ENCODE results near the gene LINGO1.

Gene LINGO1

DNA sequence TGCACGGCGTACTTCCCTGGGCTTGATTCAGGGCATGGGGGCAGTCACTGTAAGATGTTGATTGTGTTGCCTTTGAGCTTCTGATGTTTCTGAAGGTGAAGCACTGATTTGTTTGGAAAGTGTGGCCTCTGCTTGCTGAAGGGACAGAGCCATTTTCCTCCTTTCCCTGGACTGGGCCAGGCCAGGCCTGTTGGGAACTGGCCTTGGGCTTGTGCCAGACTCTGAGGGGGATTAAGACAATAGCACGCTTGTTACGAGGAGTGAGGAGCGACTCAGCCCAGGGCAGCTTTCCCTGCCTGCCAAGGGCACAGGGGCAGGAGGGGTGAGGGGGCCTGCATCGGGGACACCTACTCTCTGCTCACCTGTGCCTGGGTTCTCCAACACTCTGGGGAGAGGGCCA, 42.9 kb downstream of the LINGO1 start:
- DNase-seq, result peak; percentile 83 to 87

DNA sequence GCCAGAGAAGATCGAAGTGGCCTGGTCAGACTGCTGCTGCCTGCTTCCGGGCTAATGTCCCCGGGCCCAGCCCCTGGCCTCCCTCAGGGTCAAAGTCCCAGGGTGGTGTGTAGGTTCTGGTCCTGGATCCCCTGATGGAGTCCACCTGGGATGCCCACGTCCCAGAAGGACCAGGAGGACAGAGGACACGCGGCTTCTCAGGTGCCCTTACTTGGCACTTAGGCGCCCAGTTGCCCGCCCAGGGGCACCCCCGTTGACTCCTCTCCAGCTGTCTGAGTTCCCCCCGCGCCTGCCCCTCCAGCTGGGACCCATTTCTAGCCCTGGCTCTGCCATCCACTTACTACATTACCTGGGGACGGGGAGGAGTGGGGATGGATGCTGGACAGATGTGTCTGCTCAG, 44.6 kb downstream of the LINGO1 start:
- no peak for DNase-seq

DNA sequence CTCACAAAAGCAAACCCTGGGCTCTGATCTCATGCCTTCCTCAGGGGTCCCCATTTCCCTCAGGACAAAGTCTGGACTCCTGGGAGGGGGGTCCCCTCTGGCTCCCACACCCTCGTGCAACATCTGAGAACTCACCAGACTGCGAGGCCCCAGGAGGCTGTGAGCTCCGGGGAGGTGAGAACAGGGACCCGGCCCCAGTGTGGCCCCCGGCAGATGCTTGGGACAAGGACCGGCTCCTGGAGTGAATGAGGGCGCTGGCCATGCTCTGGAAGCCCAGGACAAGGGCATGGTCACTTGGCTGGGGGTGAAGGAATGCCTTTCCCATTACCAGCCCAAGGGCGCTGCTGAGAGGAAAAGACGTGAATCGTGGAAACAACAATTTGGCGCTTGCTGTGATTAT, 48.0 kb downstream of the LINGO1 start:
- DNase-seq, result no peak

DNA sequence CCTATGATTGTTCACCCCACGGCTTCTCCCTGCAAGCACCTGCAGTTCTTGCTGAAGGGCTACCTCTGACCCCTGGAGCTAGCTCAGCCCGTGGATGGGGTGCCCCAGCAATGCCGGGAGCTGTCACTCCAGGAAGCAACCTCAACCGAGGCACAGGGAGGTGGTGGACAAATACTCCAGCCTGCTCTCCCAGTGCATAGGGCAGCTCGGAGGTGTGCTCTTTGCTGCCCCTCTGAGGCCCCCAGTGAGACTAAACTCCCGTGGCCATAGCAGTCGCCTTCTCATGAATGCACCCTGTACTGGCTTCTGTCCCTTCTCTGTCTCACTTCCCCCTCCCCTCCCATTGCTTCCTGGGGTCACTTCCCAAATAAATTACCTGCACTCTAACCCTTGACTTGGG, 48.5 kb downstream of the LINGO1 start:
- DNase-seq, result peak in 1 of 2 experiments; percentile 53

DNA sequence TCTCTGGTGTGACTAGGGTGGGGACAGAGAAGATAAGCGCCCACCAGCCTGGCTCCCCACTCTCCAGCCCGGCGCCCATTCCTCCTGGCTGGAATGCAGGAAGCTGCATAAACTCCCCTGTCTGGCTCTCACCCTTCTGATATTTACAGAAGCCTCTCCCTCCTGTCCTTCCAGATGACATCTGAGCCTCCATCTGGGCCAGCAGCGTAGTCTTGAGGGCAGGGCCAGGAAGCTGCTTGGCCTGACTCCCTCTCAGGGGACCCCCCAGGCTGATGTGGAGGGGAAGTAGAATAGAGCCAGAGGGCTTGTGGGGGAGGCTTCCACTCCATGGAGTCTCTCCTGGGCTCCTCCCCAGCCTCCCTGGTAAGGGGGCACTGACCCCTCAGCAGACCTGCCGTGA, 49.9 kb downstream of the LINGO1 start:
- DNase-seq, result peak; percentile 52 to 82

DNA sequence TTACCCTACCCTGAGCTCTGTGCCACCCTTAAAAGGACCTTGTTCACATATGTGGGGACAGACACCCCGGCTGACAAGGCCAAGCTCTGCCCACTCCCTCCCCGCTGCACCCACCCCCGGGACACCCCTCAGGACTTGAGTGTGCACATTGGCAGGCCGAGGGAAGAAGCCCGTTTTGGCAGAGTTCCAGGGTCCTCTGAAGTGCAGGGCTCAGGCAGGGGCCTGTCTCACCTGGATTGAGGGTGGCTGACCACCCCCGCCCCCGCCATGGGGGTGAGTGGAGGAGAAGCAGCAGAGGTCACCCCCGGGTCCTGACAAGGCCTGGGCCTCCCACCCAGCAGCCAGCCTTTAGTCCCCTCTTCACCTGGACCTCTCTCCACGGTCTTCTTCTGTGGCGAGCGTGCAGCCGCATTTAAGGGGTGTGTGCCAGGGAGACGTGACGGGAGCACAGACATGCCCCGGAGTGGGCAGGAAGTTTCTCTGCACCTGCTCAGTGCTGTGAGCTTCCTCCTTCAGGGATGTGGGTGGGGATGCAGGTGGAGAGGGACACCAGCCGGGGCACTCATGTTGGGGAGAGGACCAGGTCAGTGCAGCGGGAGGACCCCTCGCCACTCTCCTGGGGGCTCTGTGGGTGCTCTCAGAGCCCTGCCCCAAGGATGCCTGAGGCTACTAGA, 50.7 kb downstream of the LINGO1 start:
- DNase-seq, result no peak

DNA sequence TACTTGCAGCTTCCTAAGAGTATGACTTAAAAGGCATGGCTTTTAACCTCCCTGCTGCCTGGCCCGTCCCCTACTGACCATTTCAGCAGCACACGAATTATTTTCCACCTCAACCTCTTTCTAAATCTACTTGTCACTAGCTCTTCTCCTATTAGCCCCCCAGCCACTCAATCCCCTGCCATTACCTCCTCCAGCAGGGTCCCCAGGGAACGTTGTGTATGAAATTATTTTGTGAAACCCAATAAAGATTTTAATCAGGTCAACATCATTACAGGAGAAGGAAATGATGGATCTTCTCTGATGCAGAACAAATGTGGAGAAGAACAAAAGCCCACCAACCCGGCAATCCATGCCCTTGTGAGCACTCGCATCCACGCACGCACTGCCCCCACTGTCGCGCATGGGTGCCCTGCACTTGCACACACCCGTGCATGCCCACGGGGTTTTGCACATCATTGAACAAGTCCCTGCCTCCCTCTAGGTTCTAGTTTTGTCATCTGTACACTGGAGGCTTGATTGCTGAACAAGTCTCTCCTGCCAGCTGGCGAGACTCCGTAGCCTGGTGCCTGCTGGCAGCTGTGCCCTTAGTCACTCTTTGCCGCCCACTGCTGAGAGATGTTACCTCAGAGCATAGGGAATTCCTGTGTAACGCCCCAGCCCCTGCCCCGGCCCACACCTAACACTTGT, 51.6 kb downstream of the LINGO1 start:
- DNase-seq, result peak; percentile 76 to 88

DNA sequence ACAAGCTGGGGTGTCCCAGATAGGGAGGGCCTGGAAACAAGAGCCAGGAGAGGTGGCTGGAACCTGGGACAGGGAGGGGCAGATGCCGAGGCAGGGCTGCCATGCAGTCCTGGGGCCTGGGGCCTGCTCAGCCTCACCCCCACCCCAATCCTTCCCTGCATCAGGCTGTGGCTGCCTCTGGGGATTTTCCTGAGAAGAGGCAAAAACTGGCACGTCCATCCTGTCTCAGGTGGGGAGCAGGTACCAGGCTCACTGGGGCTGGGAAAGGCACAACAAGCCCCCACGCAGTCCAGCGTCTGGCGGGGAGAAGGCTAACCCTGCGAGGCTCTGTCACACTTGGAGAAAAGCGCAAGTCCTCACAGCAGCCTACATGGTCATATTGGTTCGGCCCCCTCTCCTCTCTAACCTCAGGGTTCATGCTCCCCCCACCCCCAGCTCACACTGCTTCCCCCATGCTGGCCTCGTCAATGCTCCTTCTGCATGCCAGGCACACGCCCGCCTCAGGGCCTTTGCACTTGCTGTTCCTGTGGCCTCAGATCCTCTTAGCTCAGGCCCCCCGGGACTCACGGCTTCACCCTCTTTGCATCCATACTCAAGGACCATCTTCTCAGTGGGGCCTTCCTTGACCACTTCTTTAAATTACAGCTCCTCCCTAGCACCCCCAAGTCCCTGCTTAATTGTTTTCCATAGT, 53.1 kb downstream of the LINGO1 start:
- DNase-seq, result no peak

DNA sequence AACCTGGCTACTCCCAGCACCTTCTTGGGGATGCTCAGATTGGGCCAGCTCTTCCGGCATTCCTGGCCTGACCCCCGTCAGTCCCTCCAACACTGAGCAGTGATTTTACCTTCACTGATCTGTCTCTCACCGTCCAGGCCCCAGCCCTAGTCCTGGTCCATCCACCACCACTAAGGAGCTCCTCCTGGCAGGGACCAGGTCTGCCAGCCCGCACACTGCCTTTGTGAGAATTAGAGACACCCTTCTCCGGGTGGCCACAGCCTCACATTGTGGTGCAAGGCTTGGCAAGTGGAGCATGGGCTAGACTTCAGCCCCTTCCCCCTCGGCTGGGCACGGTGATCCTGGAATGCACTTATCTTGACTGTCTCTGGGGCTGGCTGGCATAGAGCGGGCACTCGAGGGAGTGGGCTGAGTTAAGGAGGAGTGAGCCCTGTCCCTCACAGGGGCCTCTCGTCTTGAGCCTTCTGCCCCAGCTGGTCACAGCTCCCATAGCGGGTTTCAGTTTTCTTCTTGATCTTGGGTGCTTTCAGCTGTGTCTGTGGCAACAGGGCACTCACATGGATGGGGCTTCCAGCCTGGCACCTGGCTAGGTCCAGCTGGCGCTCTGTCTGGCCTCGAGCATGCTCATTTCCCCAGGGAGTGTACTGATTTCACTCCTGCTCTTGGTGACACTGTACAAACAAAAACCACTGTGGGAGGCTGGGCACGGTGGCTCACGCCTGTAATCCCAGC, 53.9 kb downstream of the LINGO1 start:
- DNase-seq, result peak; percentile 99

DNA sequence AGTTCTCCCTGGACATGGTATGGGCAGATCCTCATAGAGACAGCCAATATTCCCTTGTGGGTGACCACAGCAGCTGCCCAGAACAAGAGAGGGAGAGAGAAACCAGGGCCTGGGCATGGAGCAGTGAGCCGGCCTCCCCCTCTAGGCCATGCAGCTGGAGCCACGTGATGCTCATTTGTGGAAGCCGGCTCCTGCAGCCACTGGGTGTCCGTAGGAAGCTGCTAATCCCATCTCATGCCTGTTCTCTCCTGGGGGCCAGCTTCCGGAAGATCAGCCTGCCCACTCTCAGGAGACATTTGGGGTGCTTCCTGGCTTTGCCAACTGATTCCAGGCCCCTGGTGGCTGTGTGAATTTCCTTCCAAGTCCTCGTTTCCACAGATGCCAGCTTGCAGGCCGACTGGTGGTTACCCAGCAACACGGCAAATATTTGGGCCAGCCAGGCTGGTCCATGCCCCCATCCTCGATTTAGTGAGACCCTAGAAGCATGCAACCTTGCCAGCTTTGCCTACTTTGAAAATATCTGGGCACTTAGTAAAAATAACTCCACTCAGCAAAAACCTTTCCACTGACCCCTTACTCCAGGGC, 55.3 kb downstream of the LINGO1 start:
- DNase-seq, result peak; percentile 53 to 68

DNA sequence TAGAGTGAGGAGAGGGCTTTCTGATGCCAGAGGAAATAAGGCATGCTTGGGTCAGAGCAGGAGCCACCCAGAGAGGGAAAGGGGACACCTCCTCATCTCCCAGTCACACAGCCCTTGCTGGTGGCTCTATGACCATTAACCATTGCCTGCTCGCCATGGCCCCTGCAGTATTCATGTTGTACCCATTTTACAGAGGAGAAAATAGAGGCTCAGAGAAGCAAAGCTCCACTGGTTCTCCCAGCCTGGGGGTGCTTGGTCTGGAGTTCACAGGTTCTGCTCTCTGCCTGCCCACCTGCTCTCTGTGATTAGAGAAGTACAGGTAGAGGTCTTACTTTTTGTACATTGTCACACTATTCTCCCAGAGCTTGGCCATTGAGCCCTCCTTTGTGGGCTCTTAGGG, 56.2 kb downstream of the LINGO1 start:
- DNase-seq, result no peak

DNA sequence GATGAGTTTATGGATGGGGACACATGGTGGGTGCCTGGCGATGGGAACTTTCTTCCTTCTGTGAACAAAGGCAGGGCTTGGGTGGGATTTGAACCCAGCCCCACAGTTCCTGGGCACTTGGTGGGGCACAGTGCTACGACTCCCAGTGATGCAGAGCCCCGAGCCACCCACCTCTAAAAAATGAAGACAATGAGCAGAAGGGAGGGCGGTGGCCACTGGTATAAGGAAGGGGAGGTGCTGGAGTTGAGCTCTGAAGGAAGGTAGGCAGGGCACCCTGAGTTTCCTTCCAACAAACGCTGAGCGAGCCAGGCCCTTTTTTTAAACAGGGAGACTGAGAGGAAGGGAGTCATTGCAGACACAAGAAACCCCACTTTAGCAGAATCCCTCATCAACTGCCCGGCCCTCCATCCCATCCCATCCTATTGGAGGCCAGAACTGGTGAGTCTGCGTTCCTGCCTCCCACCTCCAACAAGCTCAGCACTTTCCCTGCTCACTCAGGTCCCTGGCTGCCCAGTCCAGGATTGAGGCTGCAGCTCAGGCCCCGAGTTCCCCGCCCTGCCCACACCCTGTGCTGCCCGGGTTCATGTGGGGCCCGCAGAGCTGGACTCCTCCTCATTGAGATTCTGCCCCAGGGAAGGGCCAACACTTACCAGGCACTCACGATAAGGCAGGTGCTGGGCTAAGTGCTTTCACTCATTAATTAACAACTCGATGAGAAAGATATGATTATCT, 57.3 kb downstream of the LINGO1 start:
- DNase-seq, result no peak

DNA sequence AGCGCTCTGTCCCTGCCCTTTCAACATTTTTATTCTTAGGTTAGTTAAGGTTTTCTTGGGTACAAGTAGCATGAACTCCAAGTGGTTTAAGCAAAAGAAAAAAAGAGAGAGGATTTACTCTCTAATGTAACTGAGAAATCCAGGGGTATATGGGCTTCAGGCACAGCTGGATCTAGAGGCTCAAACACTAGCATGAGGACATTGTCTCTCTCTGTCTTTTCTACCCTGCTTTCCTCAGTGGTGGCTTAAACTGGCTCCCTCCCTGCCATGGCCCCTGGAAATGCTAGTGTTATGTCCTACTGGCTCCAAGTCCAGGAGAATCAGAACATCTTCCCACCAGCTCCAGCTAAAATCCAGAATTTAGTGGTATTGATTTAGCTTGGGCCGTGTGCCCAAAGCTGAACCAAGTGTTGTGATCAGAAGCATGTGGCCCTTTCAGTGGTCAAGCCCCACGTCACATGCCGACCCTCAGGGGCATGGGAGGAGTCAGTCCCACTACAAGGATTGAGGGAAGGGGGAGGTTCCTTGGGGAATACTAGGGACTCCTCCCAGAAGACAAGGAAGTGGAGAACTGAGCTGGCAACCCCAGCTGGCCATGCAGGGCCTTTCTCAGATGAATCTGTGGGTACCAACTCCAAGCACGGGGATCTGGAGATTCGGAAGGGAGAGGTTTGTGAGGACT, 58.0 kb downstream of the LINGO1 start:
- no peak for DNase-seq

DNA sequence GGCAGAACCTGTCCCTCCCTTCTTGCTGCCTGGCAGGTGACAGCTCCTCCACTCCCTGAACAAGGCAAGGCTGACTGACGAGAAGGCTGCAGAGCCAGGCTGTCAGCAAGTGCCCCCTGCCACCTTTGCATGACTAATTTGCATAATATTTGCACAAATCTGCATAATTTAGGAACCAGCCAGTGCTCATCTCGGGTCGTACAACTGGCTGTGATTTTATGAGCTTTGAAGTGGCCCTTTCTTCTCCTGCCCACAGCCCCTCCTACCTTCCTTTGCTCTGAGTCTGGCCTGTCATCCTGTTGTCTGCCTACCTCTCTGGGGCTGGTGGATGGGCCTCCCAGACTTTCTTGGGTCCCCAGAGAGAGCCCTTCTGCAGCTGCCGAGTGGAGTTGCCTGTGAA, 58.9 kb downstream of the LINGO1 start:
- peak in 1 of 2 experiments; percentile 9 for DNase-seq

DNA sequence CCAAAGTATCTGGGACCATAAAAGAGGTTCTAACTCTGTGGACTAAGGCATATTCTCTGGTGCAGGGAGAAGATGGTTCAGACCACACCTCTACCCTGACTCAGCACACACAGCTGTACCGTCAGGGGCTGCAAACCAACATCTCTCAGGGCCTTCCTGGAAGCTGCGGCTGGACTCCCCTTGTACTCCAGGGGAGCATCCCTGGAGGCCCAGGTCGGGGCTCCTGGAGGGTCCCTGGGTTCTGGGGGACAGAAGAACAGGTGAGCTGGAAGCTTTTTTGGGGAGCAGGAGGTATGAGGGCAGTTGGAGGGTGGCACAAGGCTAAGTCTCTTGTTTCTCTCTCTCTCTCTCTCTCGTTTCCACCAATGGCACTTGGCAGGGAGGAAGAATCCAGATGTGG, 60.5 kb downstream of the LINGO1 start:
- DNase-seq, result no peak

DNA sequence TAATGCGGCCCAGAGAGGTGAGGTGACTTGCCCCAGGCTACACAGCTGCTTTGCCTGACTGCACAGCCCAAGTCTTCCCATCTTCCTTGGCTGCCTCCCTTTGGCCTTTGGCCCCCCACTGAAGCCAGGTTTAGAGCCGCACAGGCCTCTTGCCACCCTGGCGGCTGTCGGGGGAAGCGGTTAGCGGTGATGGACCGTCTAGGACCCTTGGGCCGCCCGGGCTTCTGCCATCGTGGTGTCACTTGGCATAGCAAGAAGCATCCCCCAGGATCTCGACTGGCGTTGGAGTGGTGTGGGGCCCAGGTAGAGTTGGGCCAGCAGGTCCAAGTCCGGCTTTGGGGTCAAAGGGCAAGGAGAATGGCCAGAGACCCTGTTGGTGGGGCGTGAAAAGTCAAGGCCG, 61.0 kb downstream of the LINGO1 start:
- DNase-seq, result no peak

DNA sequence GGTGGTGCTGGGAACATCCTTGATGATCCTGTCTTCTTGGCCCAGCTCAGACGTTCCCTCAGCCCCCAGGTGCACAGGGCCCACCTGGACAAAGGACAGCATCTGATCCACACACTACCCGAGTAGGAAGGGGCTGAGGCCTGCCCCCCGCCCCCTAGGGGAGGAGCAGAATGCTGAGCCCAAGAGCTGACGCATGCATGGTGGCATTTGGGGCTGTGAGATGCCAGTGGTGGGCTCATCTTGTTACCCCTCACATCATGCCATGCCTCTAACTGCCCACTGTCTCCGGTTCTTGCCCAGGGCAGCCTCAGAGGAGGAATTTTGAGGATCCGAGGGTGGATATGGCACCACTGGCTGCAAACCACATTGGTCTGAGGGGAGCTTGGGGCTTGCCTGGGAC, 61.5 kb downstream of the LINGO1 start:
- no peak for DNase-seq

DNA sequence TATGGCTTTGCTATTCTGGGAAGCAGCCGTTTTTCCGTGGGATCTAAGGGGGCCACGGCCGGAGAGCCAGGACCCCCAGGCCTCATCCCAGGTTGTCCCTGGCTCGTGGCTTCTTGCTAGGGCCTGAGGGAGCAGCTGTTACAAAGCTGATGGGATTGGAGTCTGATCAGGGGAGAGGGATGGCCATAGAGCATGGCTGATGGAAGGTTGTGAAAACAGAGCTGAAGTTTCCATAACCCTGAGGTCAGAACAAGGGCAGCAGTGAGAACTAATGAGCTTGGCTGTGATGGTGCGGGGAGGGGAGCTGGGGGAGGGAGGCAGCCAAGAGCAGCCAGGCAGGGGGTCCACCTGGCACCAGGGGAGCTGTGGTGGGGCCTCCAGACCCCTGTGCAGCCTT, 63.0 kb downstream of the LINGO1 start:
- DNase-seq, result peak in 1 of 2 experiments; percentile 35

DNA sequence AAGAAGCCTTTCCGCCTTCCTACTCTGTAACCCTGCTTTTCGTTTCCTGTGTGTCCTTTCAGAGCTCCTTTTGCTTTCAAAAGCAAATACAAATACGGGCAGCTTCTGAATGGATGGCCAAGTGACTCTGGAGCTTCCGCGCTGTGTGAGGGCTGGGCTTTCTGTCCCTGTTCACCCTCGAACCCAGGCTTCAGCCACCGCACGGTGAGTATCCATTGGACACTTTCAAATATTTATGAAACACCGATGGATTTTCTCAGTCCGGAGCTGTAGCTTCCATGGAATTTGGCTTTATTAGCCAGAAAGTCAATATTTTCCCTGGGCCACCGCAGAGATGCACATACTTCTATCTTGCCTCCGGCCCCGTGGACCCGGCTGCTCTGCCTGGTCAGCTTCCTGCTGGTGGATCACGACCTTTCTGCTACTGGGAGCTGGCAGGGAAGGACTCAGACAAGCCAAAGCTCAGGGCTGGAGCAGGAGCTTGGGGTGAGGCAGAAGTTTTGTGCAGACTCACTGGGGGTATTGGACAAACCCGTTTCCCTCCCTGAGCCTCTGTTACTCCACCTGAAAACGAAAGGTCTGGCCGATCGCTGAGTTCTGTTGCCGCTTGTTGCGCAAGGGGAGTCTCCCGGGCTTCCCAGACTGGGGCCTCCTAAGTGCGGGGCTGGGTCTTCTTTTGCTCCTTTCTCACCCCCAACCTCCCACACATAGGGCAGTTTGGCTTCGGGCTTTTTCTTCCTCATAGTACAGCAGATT, 63.6 kb downstream of the LINGO1 start:
- no peak for DNase-seq

DNA sequence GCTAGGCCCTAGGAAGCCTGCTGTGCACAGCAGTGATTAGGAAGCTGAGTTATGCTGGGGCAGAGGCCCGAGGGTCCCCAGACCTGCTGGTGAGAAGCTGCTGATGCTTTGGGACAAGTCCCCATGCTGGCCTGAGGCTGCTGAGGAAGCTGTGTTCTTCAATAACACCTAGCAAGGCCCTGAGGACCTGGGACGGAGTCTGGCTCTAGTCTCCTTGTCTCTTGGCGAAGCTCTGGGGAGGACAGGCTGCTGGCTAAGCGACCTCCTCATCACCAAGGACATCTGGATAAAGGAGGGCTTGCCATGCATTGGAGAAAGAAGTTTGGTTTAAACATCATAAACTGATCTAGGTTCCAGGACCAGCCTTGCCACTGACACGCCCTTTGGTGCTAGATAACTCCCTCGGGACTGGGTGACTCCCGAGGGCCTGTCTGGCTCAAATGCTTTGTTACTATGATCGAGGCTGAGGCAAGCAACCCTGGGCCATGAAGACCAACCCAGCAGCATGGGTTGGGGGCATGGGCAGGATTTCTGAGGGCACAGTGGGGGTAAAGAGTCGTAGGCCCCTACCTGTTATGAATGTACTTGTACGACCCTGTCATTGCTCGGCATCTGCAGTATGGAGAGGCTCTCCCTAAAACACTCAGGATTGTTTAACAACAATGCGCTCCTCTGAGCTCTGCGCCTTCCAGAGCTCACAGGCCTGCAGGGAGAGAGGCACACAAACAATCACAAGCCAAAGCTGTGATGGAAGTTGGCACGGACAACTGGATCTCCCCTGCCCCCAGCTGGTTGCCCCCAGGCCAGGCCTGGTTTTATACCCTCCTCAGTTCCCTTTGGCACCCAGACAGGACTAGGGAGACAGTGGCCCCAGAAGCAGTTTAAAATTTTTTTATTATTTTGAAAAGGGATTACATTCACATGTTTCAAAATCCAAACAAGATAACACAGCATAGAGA, 64.4 kb downstream of the LINGO1 start:
- no peak for DNase-seq

All from NCI-H524 (cell line).